HL-60 (cell line): ENCODE data around the gene CDH23.

ENCODE experiments used
- GABPA ChIP-seq: IDR thresholded peaks from 2 replicates; pipeline ENCODE4 v1.6.1; 2012; ENCODE audit warnings: low read depth
- POLR2AphosphoS5 ChIP-seq: IDR thresholded peaks from 2 replicates; pipeline ENCODE4 v1.6.1; 2012; ENCODE audit warnings: low read depth
- SPI1 ChIP-seq: IDR thresholded peaks from 2 replicates; pipeline ENCODE4 v1.6.1; 2012; ENCODE audit warnings: low read depth, mild to moderate bottlenecking, borderline replicate concordance
- TF ChIP-seq, protein P1 (sequence below): IDR thresholded peaks from one replicate; pipeline ENCODE4 v1.5.1; 2011; ENCODE audit warnings: low read length, control low read depth, inconsistent platforms; ENCODE audit not compliant: insufficient read depth
- TF ChIP-seq, protein P2 (sequence below): IDR thresholded peaks from 2 replicates; pipeline ENCODE4 v1.6.1; 2012; ENCODE audit warnings: low read depth; ENCODE audit not compliant: insufficient replicate concordance

DNA sequence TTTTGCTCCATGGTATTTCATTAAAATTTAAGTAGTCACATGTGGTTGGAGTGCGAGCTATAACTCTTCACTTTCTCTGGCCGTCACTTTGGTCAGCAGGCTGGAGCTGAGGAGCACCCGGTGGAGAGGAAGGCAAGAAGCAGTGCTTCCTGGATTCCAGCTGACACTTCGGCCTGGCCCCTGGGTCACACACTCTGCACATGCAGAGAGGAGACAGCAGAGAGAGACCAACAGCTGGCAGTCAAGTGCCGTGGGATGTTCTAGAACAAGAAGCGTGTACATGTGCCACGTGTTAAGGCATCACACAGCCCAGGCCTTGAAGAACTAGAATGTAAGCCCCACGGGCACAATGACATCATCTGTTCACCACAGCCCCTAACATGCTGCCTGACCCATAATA lies 424.2 kb downstream of the CDH23 start:
- TF ChIP-seq, protein P1, sequence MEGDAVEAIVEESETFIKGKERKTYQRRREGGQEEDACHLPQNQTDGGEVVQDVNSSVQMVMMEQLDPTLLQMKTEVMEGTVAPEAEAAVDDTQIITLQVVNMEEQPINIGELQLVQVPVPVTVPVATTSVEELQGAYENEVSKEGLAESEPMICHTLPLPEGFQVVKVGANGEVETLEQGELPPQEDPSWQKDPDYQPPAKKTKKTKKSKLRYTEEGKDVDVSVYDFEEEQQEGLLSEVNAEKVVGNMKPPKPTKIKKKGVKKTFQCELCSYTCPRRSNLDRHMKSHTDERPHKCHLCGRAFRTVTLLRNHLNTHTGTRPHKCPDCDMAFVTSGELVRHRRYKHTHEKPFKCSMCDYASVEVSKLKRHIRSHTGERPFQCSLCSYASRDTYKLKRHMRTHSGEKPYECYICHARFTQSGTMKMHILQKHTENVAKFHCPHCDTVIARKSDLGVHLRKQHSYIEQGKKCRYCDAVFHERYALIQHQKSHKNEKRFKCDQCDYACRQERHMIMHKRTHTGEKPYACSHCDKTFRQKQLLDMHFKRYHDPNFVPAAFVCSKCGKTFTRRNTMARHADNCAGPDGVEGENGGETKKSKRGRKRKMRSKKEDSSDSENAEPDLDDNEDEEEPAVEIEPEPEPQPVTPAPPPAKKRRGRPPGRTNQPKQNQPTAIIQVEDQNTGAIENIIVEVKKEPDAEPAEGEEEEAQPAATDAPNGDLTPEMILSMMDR: no peak
- no peak for TF ChIP-seq POLR2AphosphoS5
- TF ChIP-seq, protein P2, sequence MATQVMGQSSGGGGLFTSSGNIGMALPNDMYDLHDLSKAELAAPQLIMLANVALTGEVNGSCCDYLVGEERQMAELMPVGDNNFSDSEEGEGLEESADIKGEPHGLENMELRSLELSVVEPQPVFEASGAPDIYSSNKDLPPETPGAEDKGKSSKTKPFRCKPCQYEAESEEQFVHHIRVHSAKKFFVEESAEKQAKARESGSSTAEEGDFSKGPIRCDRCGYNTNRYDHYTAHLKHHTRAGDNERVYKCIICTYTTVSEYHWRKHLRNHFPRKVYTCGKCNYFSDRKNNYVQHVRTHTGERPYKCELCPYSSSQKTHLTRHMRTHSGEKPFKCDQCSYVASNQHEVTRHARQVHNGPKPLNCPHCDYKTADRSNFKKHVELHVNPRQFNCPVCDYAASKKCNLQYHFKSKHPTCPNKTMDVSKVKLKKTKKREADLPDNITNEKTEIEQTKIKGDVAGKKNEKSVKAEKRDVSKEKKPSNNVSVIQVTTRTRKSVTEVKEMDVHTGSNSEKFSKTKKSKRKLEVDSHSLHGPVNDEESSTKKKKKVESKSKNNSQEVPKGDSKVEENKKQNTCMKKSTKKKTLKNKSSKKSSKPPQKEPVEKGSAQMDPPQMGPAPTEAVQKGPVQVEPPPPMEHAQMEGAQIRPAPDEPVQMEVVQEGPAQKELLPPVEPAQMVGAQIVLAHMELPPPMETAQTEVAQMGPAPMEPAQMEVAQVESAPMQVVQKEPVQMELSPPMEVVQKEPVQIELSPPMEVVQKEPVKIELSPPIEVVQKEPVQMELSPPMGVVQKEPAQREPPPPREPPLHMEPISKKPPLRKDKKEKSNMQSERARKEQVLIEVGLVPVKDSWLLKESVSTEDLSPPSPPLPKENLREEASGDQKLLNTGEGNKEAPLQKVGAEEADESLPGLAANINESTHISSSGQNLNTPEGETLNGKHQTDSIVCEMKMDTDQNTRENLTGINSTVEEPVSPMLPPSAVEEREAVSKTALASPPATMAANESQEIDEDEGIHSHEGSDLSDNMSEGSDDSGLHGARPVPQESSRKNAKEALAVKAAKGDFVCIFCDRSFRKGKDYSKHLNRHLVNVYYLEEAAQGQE: no peak
- TF ChIP-seq GABPA: no peak
- no peak for TF ChIP-seq SPI1
